Measurements from ENCODE around the gene FARS2.

- TF ChIP-seq HDGF (IDR thresholded peaks at IDR 0.05; ENCODE audit: borderline replicate concordance) (no peak), ARNT (IDR thresholded peaks at IDR 0.05) (no peak), FOXM1 (IDR thresholded peaks at IDR 0.05; ENCODE audit: borderline replicate concordance) (no peak), SP1 (IDR thresholded peaks at IDR 0.05) (no peak)
These were observed 142.3 kb downstream of the FARS2 start for GRCh38 chr6:5403609-5404008.
